AML-193 (cell line): ENCODE measurements around the gene FLRT1.

Experiments
- DNase-seq, 2 experiments: peaks; one replicate each; lab custom pipeline; 2025; lab: John Stamatoyannopoulos, UW

FLRT1 gene

GRCh38 chr11:64065712-64066111 lies 30.0 kb downstream of the FLRT1 start:
- no peak for DNase-seq

GRCh38 chr11:64067230-64067993 lies 31.7 kb downstream of the FLRT1 start:
- DNase-seq, result no peak

GRCh38 chr11:64068705-64069400 lies 33.1 kb downstream of the FLRT1 start:
- no peak for DNase-seq

GRCh38 chr11:64069401-64070313 lies 33.9 kb downstream of the FLRT1 start:
- no peak for DNase-seq

- DNase-seq, result no peak
These were observed 34.6 kb downstream of the FLRT1 start for GRCh38 chr11:64070314-64070681.

- no peak for DNase-seq
These were observed 36.1 kb downstream of the FLRT1 start for GRCh38 chr11:64071849-64072248.

GRCh38 chr11:64072403-64072802 lies 36.7 kb downstream of the FLRT1 start:
- no peak for DNase-seq

- no peak for DNase-seq
These were observed 37.1 kb downstream of the FLRT1 start for GRCh38 chr11:64072871-64073270.

- DNase-seq, result no peak
These were observed 37.8 kb downstream of the FLRT1 start for GRCh38 chr11:64073542-64073941.

- DNase-seq, result no peak
These were observed 38.5 kb downstream of the FLRT1 start for GRCh38 chr11:64074239-64074638.

GRCh38 chr11:64076758-64077157 lies 41.0 kb downstream of the FLRT1 start:
- DNase-seq, result no peak

- no peak for DNase-seq
These were observed 41.9 kb downstream of the FLRT1 start for GRCh38 chr11:64077607-64078006.

GRCh38 chr11:64078284-64078683 lies 42.6 kb downstream of the FLRT1 start:
- no peak for DNase-seq

- DNase-seq, result no peak
These were observed 43.2 kb downstream of the FLRT1 start for GRCh38 chr11:64078905-64079304.

- no peak for DNase-seq
These were observed 44.7 kb downstream of the FLRT1 start for GRCh38 chr11:64080390-64080789.

- DNase-seq, result no peak
These were observed 46.2 kb downstream of the FLRT1 start for GRCh38 chr11:64081745-64082442.

- no peak for DNase-seq
These were observed 47.8 kb downstream of the FLRT1 start for GRCh38 chr11:64083398-64084080.

GRCh38 chr11:64084146-64084950 lies 48.6 kb downstream of the FLRT1 start:
- DNase-seq, result no peak

GRCh38 chr11:64084951-64085710 lies 49.4 kb downstream of the FLRT1 start:
- no peak for DNase-seq
